WI38 (cell line): ENCODE measurements around the gene APOD.
A peak's percentile ranks its signal among the peaks of the same experiment; 100 is the strongest.

Source experiments
- H3K4me3 ChIP-seq: 2 replicates; pipeline ENCODE4 v1.5.1; 2011; ENCODE audit warnings: low read depth, mild to moderate bottlenecking, control low read depth, low read length
- CTCF ChIP-seq: IDR thresholded peaks from 2 replicates; pipeline ENCODE4 v1.5.1; 2012; ENCODE audit warnings: low read depth, mild to moderate bottlenecking, control low read depth, low read length

APOD gene

GRCh38 chr3:195578565-195578964, 5.2 kb downstream of the APOD start:
- no peak for TF ChIP-seq CTCF

GRCh38 chr3:195577645-195578177, 6.0 kb downstream of the APOD start:
- peak overlapping the region; percentile 10; the same call in 1 of the 2 replicates for H3K4me3 ChIP-seq

More at GRCh38 chr3:195578565-195578964, 5.2 kb downstream of the APOD start:
- H3K4me3 ChIP-seq, result no peak overlapping the region

GRCh38 chr3:195574497-195575304, 9.0 kb downstream of the APOD start:
- TF ChIP-seq CTCF, result no peak
- H3K4me3 ChIP-seq, result no peak overlapping the region

More at GRCh38 chr3:195577645-195578177, 6.0 kb downstream of the APOD start:
- no peak for TF ChIP-seq CTCF

GRCh38 chr3:195573611-195574496, 9.9 kb downstream of the APOD start:
- H3K4me3 ChIP-seq, result no peak overlapping the region
- TF ChIP-seq CTCF, result no peak

- no peak overlapping the region for H3K4me3 ChIP-seq
- TF ChIP-seq CTCF, result no peak
These were observed 12.4 kb downstream of the APOD start for GRCh38 chr3:195571361-195571760.

GRCh38 chr3:195570912-195571311, 12.8 kb downstream of the APOD start:
- no peak for TF ChIP-seq CTCF
- no peak overlapping the region for H3K4me3 ChIP-seq
